HG02588 (cell line): Measurements from ENCODE around the gene STAM.

Experiments used
- ATAC-seq: cut with Tn5 transposase; IDR thresholded peaks from one replicate; pipeline ENCODE4 v1.9.1; 2021; ENCODE audit warnings: mild to moderate bottlenecking, moderate library complexity; ENCODE audit not compliant: unreplicated experiment

Gene STAM

DNA sequence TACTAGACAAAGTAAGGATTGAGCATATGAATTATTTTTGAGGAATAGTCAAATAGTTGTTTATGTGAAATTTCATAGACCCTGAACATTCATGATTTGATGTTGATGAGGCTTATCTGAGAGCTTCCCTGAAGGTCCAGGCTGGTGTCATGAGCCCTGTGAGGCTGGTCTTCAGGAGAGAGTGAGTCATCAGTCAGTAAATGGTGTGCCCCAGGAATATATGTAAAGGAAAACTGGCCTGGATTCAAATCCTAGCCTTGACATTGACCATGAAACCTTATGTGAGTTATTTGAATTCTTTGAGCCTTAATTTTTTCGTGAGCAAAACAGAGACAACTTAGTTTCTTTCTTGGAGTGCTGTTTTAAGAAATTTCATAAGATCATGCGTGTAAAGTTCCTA, 114.2 kb downstream of the STAM start:
- no peak for ATAC-seq

- ATAC-seq = no peak
Measured at GRCh38 chr10:17758896-17759295, 114.9 kb downstream of the STAM start.

- no peak for ATAC-seq
Measured at GRCh38 chr10:17764142-17764541, 120.2 kb downstream of the STAM start.

GRCh38 chr10:17765602-17766001, 121.7 kb downstream of the STAM start:
- no peak for ATAC-seq
